Keratinocyte (primary cell): ENCODE measurements around the gene GIN1. TPM values are rescaled to one million over a fixed set of nuclear protein-coding genes. Genes with fewer than 3 reads are reported as not detected.

ENCODE experiments used
- DNase-seq: peaks from one replicate; pipeline ENCODE4 v3.0.0-alpha.2; 2011; ENCODE audit warnings: low read depth, missing footprints, low spot score
- FAIRE-seq: peaks from 2 replicates; lab custom pipeline; 2011; peaks lifted over from hg19 to GRCh38; lab: Jason Lieb, UNC
- H2AFZ ChIP-seq: 2 replicates; pipeline ENCODE4 v1.6.0; 2012; ENCODE audit warnings: low read length, control low read depth, inconsistent platforms; ENCODE audit not compliant: control insufficient read depth
- H3K27ac ChIP-seq: 2 replicates; pipeline ENCODE4 v1.5.1; 2011; ENCODE audit warnings: low read length; ENCODE audit not compliant: control insufficient read depth, insufficient read depth
- H3K27me3 ChIP-seq: 3 replicates; pipeline ENCODE4 v1.6.0; 2011; ENCODE audit warnings: low read length; ENCODE audit not compliant: control insufficient read depth, insufficient read depth; ENCODE audit errors: extremely low read depth
- H3K36me3 ChIP-seq, 2 experiments: 2 replicates in 1 of 2; 3 replicates in 1 of 2; pipeline ENCODE4 v1.5.1; 2011; ENCODE audit warnings: low read length in 2 of 2, mild to moderate bottlenecking in 1 of 2; ENCODE audit not compliant: control insufficient read depth in 2 of 2, insufficient read depth in 2 of 2; ENCODE audit errors: extremely low read depth in 1 of 2
- H3K4me1 ChIP-seq: 3 replicates; pipeline ENCODE4 v1.5.1; 2011; ENCODE audit warnings: low read length; ENCODE audit not compliant: control insufficient read depth, insufficient read depth; ENCODE audit errors: extremely low read depth
- H3K4me2 ChIP-seq: 3 replicates; pipeline ENCODE4 v1.6.0; 2011; ENCODE audit warnings: low read depth, low read length; ENCODE audit not compliant: control insufficient read depth, insufficient read depth; ENCODE audit errors: extremely low read depth
- H3K4me3 ChIP-seq, 3 experiments: fragments of 200-600 bp in 1 of 3; sonication (generic) in 1 of 3; 2 replicates in 2 of 3; 3 replicates in 1 of 3; pipeline ENCODE4 v1.5.1; 2011 to 2016; ENCODE audit warnings: low read length in 3 of 3, mild to moderate bottlenecking in 3 of 3, control low read depth in 2 of 3, inconsistent platforms in 1 of 3, low read depth in 1 of 3, mixed read lengths in 1 of 3, mixed run types in 1 of 3, moderate library complexity in 1 of 3; ENCODE audit not compliant: control insufficient read depth in 2 of 3, insufficient read depth in 2 of 3; ENCODE audit errors: extremely low read depth in 1 of 3
- H3K79me2 ChIP-seq: 2 replicates; pipeline ENCODE4 v1.6.0; 2012; ENCODE audit warnings: low read length; ENCODE audit not compliant: control insufficient read depth, insufficient read depth
- H3K9ac ChIP-seq: 3 replicates; pipeline ENCODE4 v1.6.0; 2011; ENCODE audit warnings: low read length; ENCODE audit not compliant: control insufficient read depth, insufficient read depth; ENCODE audit errors: extremely low read depth
- H3K9me1 ChIP-seq: 3 replicates; pipeline ENCODE4 v1.6.0; 2011; ENCODE audit warnings: low read length; ENCODE audit not compliant: control insufficient read depth, insufficient read depth; ENCODE audit errors: extremely low read depth
- H3K9me3 ChIP-seq: 2 replicates; pipeline ENCODE4 v1.5.1; 2012; ENCODE audit warnings: low read depth, low read length; ENCODE audit not compliant: control insufficient read depth
- H4K20me1 ChIP-seq: 3 replicates; pipeline ENCODE4 v1.6.0; 2011; ENCODE audit warnings: low read length; ENCODE audit not compliant: control insufficient read depth, insufficient read depth; ENCODE audit errors: extremely low read depth
- CTCF ChIP-seq, 3 experiments: IDR thresholded peaks in 1 of 3; conservative IDR thresholded peaks in 1 of 3; optimal IDR thresholded peaks in 1 of 3; 2 replicates in 2 of 3; 3 replicates in 1 of 3; pipeline versions ENCODE3 to v1.5.1; 2011; ENCODE audit warnings: low read length in 3 of 3, mild to moderate bottlenecking in 3 of 3, moderate library complexity in 2 of 3, control low read depth in 1 of 3, inconsistent platforms in 1 of 3; ENCODE audit not compliant: insufficient read depth in 2 of 3; ENCODE audit errors: extremely low read depth in 1 of 3
- EZH2 ChIP-seq: IDR thresholded peaks from one replicate; pipeline ENCODE4 v1.6.1; 2012; ENCODE audit warnings: inconsistent platforms, mild to moderate bottlenecking, low read length, moderate library complexity
- dilution Hi-C: fragments of 300-500 bp; cut with MboI; formaldehyde crosslinking; loops from one replicate; pipeline ENCODE4 v1.7.0; 2020; ENCODE audit warnings: low sequenced_read_pairs; ENCODE audit not compliant: extremely low pct_ligation_motif_present
- polyA plus RNA-seq, 5 experiments: library from polyadenylated mRNA; depleted of rRNA in 3 of 5; stranded (reverse) in 3 of 5; stranded (forward) in 1 of 5; unstranded in 1 of 5; fragments of >200 nt; gene quantifications; 1 replicate in 1 of 5; 2 replicates in 3 of 5; 3 replicates in 1 of 5; pipeline versions ENCODE4 v1.2.1 to v1.2.3, GENCODE V29; 2011 to 2012; ENCODE audit warnings: missing spikeins in 2 of 5, low read depth in 1 of 5, low replicate concordance in 1 of 5

The GIN1 gene
- polyA plus RNA-seq, 1 donor (not counting 4 experiments of a cell fraction or from before 2014, with no cell fraction given) = 8.9 TPM

- dilution Hi-C loops = no loop called here
- Histone ChIP-seq H3K4me3 (no peak overlapping the region), H3K9me1 (no peaks in the 10 kb centered on the region), H3K9me3 (no peaks in the 10 kb centered on the region), H2AFZ (no peak overlapping the region), H3K4me1 (no peaks in the 10 kb centered on the region), H3K79me2 (no peaks in the 10 kb centered on the region), H3K9ac (no peak overlapping the region), H3K27ac (no peak overlapping the region), H3K27me3 (no peaks in the 10 kb centered on the region), H3K36me3 (no peaks in the 10 kb centered on the region), H4K20me1 (no peaks in the 10 kb centered on the region), H3K4me2 (no peak overlapping the region)
- DNase-seq (no peak), FAIRE-seq (no peak)
- TF ChIP-seq EZH2 (no peak), CTCF (optimal IDR thresholded peaks at IDR 0.05 in 1 of 3, IDR thresholded peaks at IDR 0.05 in 1 of 3, conservative IDR thresholded peaks at IDR 0.05 in 1 of 3; ENCODE audit: extremely low read depth in 1 of 3, insufficient read depth in 2 of 3, low read length in 3 of 3) (no peak)
Observed at GRCh38 chr5:103138202-103138690, 18.3 kb upstream of the GIN1 start.

- Histone ChIP-seq H3K4me2 (no peak overlapping the region), H3K79me2 (no peaks in the 10 kb centered on the region), H3K9me1 (no peaks in the 10 kb centered on the region), H3K4me3 (no peak overlapping the region), H3K27me3 (no peaks in the 10 kb centered on the region), H3K9ac (no peak overlapping the region), H3K36me3 (no peaks in the 10 kb centered on the region), H3K4me1 (no peaks in the 10 kb centered on the region), H3K27ac (no peak overlapping the region), H3K9me3 (no peaks in the 10 kb centered on the region), H4K20me1 (no peaks in the 10 kb centered on the region), H2AFZ (no peak overlapping the region)
- DNase-seq (no peak), FAIRE-seq (no peak)
- TF ChIP-seq CTCF (optimal IDR thresholded peaks at IDR 0.05 in 1 of 3, IDR thresholded peaks at IDR 0.05 in 1 of 3, conservative IDR thresholded peaks at IDR 0.05 in 1 of 3; ENCODE audit: extremely low read depth in 1 of 3, insufficient read depth in 2 of 3, low read length in 3 of 3) (no peak), EZH2 (no peak)
- dilution Hi-C loops = no loop called here
Observed at GRCh38 chr5:103135461-103135860, 15.5 kb upstream of the GIN1 start.
